Peyer's patch (tissue), 4 donors: ENCODE measurements around the gene SLC7A6.

ENCODE experiments used
- CTCF ChIP-seq, 6 experiments: fragments of 450-650 bp in 4 of 6; fragments of 200-600 bp in 2 of 6; sonication (generic) in 1 of 6; IDR thresholded peaks; one replicate each; pipeline ENCODE4 v1.5.1; 2017 to 2019; ENCODE audit warnings: antibody characterized with exemption in 6 of 6, mild to moderate bottlenecking in 3 of 6, moderate library complexity in 1 of 6
- POLR2A ChIP-seq, 2 donors: fragments of 450-650 bp; IDR thresholded peaks; one replicate each; pipeline ENCODE4 v1.5.1; 2017; ENCODE audit warnings: antibody characterized with exemption in 2 of 2, mild to moderate bottlenecking in 2 of 2, moderate library complexity in 2 of 2

DNA sequence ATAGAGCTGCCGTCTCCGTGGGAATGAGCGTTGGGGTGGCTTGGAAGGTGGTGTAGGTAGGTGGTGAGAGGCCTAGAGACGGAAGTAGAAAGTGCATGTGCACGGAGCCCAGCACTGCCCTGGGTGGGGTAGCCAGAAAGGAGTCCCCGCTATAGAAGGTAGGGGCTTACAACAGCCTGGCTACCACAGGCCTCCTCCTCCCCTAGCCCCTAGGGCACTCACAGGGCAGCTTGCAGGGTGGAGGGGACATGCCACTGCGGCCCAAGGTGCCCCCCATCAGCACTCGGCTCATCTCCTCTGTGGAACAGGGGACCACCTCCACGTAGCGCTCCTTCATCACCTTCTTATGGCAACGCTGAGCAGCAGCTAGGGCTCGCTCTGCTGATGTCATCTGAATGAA is 33.4 kb upstream of the SLC7A6 start:
- TF ChIP-seq CTCF (IDR thresholded peaks at IDR 0.05) (no peak), POLR2A (IDR thresholded peaks at IDR 0.05) (no peak)
